ENCODE results near the gene LRMDA. TPM values are rescaled to one million over a fixed set of nuclear protein-coding genes. Genes with fewer than 3 reads are reported as not detected.
A peak's percentile ranks its signal among the peaks of the same experiment; 100 is the strongest.

The LRMDA gene
- total and polyA plus RNA-seq, 2 of the 13 experiments (the other 11 are each of a cell fraction or from before 2014, with no cell fraction given) = 13.4 to 22.0 TPM

DNA sequence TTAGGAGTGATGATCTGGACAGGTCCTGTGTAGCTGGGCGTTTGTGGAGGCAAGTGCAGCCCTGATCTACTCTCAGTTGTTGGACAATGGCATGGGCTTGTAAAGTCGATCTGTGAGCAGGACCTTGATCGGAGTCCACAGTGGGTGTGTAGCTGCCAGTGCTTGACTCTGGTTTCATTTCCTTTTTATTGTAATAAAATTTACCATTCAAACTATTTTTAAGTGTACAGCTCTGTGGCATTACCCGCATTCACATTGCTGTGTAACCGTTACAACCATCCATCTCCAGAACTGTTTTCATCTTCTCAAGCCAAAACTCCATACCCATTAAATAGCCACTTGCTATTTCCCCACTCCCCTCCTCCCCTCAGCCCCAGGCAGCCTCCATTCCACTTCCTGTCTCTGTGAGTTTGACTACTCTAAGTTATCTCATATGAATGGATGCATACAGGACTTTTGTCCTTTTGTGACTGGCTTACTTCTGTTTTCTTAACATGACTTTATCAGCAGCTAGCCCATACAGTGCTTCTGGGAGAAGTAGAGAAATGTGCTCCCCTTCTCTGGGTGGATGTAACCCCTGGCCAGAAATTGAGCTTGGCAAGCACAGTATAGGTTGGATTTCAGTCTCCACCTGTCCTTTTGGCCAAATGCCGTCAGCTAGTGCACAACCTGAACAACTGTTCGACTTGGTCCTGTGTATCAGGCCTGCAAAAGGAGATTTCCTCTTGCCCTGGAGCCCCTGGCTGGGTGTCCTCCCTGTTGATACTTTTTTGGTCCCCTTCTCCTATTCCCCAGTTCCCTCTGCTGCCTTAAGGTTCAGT is 180.0 kb downstream of the LRMDA start:
- WGBS (ENCODE audit: low lambda C conversion rate) = 74% methylated on average over 7 of the region's 7 CpGs
- peak overlapping the region; percentile 51 for H3K27ac ChIP-seq (ENCODE audit: extremely low read length, insufficient read depth, low read length)
- ChIA-PET CTCF (ENCODE audit: low intra/inter-chr PET ratio, low total read pairs) (no interaction called here), POLR2A (interaction anchor here (0.6 kb wide), 1 partner anchor 181 kb away, joined by 3 read pairs; no protein-coding TSS in a partner anchor)
- BruUV-seq (replicated peaks) = no TSS peak
- ATAC-seq (peak; percentile 84), DNase-seq (ENCODE audit: low spot score) (peak; percentile 36), FAIRE-seq (peak; percentile 40)
- intact Hi-C loops (cut with micrococcal nuclease; ENCODE audit: unreplicated experiment) (no loop called here), in situ Hi-C loops (cut with HindIII; ENCODE audit: extremely low pct_ligation_motif_present, low pct_unique_long_range_greater_than_20kb) (no loop called here)
- H3K36me3 ChIP-seq (replicated peaks in 1 of 2; ENCODE audit: control insufficient read depth in 1 of 2, insufficient read depth in 2 of 2, low read length in 2 of 2) = no peaks in the 10 kb centered on the region
- no peaks in the 10 kb centered on the region for H3K9me3 ChIP-seq (ENCODE audit: low read length)
- peak overlapping the region; percentile 43 for H3K4me2 ChIP-seq (ENCODE audit: low read depth, low read length)
- no peak overlapping the region for H3K4me3 ChIP-seq (replicated peaks in 1 of 3; ENCODE audit: insufficient read depth in 1 of 3, low read depth in 2 of 3, low read length in 3 of 3)
- peaks cover 44% of the 10 kb centered on the region for H3K4me1 ChIP-seq (ENCODE audit: insufficient read depth, low read length)
- no peaks in the 10 kb centered on the region for H3K27me3 ChIP-seq (ENCODE audit: control insufficient read depth in 1 of 2, insufficient read depth in 2 of 2, low read length in 2 of 2)
- H3K9ac ChIP-seq (ENCODE audit: insufficient read depth, low read depth, low read length) = no peak overlapping the region
- H2AFZ ChIP-seq (ENCODE audit: low read length) = no peak overlapping the region
- no peaks in the 10 kb centered on the region for H3K79me2 ChIP-seq (ENCODE audit: insufficient read depth, low read length)
- no peaks in the 10 kb centered on the region for H4K20me1 ChIP-seq (ENCODE audit: insufficient read depth, low read length)
- peak; percentile 45; the same call in 1 of the 2 replicates for TF ChIP-seq ZNF768 (CRISPR knock-in tag; IDR thresholded peaks at IDR 0.05)
- TF ChIP-seq NFKB2 (CRISPR knock-in tag; IDR thresholded peaks at IDR 0.05; ENCODE audit: borderline replicate concordance) = no peak
- TF ChIP-seq ZNF7 (CRISPR knock-in tag; IDR thresholded peaks at IDR 0.05) = peak; percentile 18; the same call in 1 of the 2 replicates
- 0 out of 2 replicates have a peak, but pooled peaks have one; percentile 12 for TF ChIP-seq SALL1 (CRISPR knock-in tag; IDR thresholded peaks at IDR 0.05)
- TF ChIP-seq, protein P1, sequence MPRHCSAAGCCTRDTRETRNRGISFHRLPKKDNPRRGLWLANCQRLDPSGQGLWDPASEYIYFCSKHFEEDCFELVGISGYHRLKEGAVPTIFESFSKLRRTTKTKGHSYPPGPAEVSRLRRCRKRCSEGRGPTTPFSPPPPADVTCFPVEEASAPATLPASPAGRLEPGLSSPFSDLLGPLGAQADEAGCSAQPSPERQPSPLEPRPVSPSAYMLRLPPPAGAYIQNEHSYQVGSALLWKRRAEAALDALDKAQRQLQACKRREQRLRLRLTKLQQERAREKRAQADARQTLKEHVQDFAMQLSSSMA (CRISPR knock-in tag; IDR thresholded peaks at IDR 0.05) = no peak
- TF ChIP-seq ELF1 (CRISPR knock-in tag; IDR thresholded peaks at IDR 0.05) = peak; percentile 46
- TF ChIP-seq GATAD2A (CRISPR knock-in tag; IDR thresholded peaks at IDR 0.05) = peak; percentile 11; the same call in 1 of the 2 replicates
- TF ChIP-seq ZNF234 (CRISPR knock-in tag; conservative IDR thresholded peaks at IDR 0.05) = no peak
- TF ChIP-seq HNF4A (CRISPR knock-in tag; IDR thresholded peaks at IDR 0.05) = peak; percentile 35; the same call in 1 of the 2 replicates
- TF ChIP-seq TRIM24 (CRISPR knock-in tag; IDR thresholded peaks at IDR 0.05) = no peak
- TF ChIP-seq ATF7-NPFF (CRISPR knock-in tag; IDR thresholded peaks at IDR 0.05; ENCODE audit: low read depth) = no peak
- TF ChIP-seq ZMYM3 (CRISPR knock-in tag; IDR thresholded peaks at IDR 0.05) = no peak
- TF ChIP-seq, protein P2, sequence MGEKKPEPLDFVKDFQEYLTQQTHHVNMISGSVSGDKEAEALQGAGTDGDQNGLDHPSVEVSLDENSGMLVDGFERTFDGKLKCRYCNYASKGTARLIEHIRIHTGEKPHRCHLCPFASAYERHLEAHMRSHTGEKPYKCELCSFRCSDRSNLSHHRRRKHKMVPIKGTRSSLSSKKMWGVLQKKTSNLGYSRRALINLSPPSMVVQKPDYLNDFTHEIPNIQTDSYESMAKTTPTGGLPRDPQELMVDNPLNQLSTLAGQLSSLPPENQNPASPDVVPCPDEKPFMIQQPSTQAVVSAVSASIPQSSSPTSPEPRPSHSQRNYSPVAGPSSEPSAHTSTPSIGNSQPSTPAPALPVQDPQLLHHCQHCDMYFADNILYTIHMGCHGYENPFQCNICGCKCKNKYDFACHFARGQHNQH (CRISPR knock-in tag; IDR thresholded peaks at IDR 0.05) = no peak
- no peak for TF ChIP-seq THAP8 (CRISPR knock-in tag; IDR thresholded peaks at IDR 0.05; ENCODE audit: borderline replicate concordance)
- no peak for TF ChIP-seq ZFP62 (CRISPR knock-in tag; IDR thresholded peaks at IDR 0.05)
- TF ChIP-seq GABPA (IDR thresholded peaks at IDR 0.05; ENCODE audit: low read depth, low read length) = no peak
- 0 out of 2 replicates have a peak, but pooled peaks have one; percentile 43 for TF ChIP-seq GABPA (CRISPR knock-in tag; IDR thresholded peaks at IDR 0.05; ENCODE audit: low read depth)
- 0 out of 2 replicates have a peak, but pooled peaks have one; percentile 8 for TF ChIP-seq POGZ (CRISPR knock-in tag; IDR thresholded peaks at IDR 0.05)
- TF ChIP-seq ZNF468 (CRISPR knock-in tag; IDR thresholded peaks at IDR 0.05) = no peak
- TF ChIP-seq ZNF674 (CRISPR knock-in tag; IDR thresholded peaks at IDR 0.05; ENCODE audit: low read depth) = no peak

Measured in HepG2 (cell line).